MM.1S (cell line): ENCODE results near the gene SPATS1.
"Not testable (repeated sequence)": the region's sequence is repeated elsewhere in the genome, so short reads cannot be mapped to it uniquely, and the experiment has no call there.

Experiments
- DNase-seq: peaks from one replicate; pipeline ENCODE4 v3.0.0-alpha.2; 2015
- H2AFZ ChIP-seq: fragments of 300-600 bp; sonication (generic); 2 replicates; pipeline ENCODE4 v1.6.0; 2016; ENCODE audit warnings: antibody characterized with exemption, low read length
- H3F3A ChIP-seq: fragments of 300-600 bp; sonication (generic); 2 replicates; pipeline ENCODE4 v1.6.1; 2016; ENCODE audit warnings: mild to moderate bottlenecking, antibody characterized with exemption, low read length, moderate library complexity, mixed read lengths; ENCODE audit not compliant: insufficient read depth
- H3K27ac ChIP-seq: fragments of 300-600 bp; sonication (generic); 2 replicates; pipeline ENCODE4 v1.5.1; 2016; ENCODE audit warnings: mild to moderate bottlenecking, low read length
- H3K27me3 ChIP-seq: fragments of 300-600 bp; sonication (generic); replicated peaks from 2 replicates; pipeline ENCODE4 v1.6.0; 2016; ENCODE audit warnings: low read length; ENCODE audit not compliant: insufficient read depth
- H3K36me3 ChIP-seq: fragments of 300-600 bp; sonication (generic); replicated peaks from 2 replicates; pipeline ENCODE4 v1.6.1; 2016; ENCODE audit warnings: mild to moderate bottlenecking, low read length, mixed read lengths; ENCODE audit not compliant: insufficient read depth
- H3K4me1 ChIP-seq: fragments of 300-600 bp; sonication (generic); 2 replicates; pipeline ENCODE4 v1.6.1; 2016; ENCODE audit warnings: low read length, mixed read lengths
- H3K4me2 ChIP-seq: fragments of 300-600 bp; sonication (generic); 2 replicates; pipeline ENCODE4 v1.6.0; 2016; ENCODE audit warnings: low read depth, low read length
- H3K4me3 ChIP-seq: fragments of 300-600 bp; sonication (generic); 2 replicates; pipeline ENCODE4 v1.5.1; 2016; ENCODE audit warnings: low read length, mixed read lengths
- H3K79me2 ChIP-seq: fragments of 300-600 bp; sonication (generic); 2 replicates; pipeline ENCODE4 v1.6.1; 2016; ENCODE audit warnings: mixed run types, low read length, mixed read lengths
- H3K9ac ChIP-seq: fragments of 300-600 bp; sonication (generic); 2 replicates; pipeline ENCODE4 v1.6.1; 2016; ENCODE audit warnings: low read length, mixed read lengths
- H3K9me2 ChIP-seq: fragments of 300-600 bp; sonication (generic); replicated peaks from 2 replicates; pipeline ENCODE4 v1.6.1; 2016; ENCODE audit warnings: mild to moderate bottlenecking, low read length, mixed read lengths; ENCODE audit not compliant: insufficient read depth
- H3K9me3 ChIP-seq: fragments of 300-600 bp; sonication (generic); replicated peaks from 2 replicates; pipeline ENCODE4 v1.6.1; 2016; ENCODE audit warnings: mild to moderate bottlenecking, low read length, mixed read lengths; ENCODE audit not compliant: insufficient read depth
- H4K20me1 ChIP-seq: fragments of 300-600 bp; sonication (generic); 2 replicates; pipeline ENCODE4 v1.6.1; 2016; ENCODE audit warnings: mild to moderate bottlenecking, low read length, moderate library complexity, mixed read lengths; ENCODE audit not compliant: insufficient read depth
- CTCF ChIP-seq: fragments of 300-600 bp; sonication (generic); IDR thresholded peaks from 2 replicates; pipeline ENCODE4 v1.5.1; 2016; ENCODE audit warnings: antibody characterized with exemption, low read length, mixed read lengths
- EZH2 ChIP-seq: fragments of 300-600 bp; sonication (generic); optimal IDR thresholded peaks from 2 replicates; pipeline ENCODE3; 2017; ENCODE audit warnings: low read depth, mild to moderate bottlenecking, antibody characterized with exemption, low read length, mixed read lengths
- EZH2phosphoT487 ChIP-seq: fragments of 300-600 bp; sonication (generic); IDR thresholded peaks from 2 replicates; pipeline ENCODE4 v1.6.1; 2018; ENCODE audit warnings: antibody characterized with exemption, low read length

The SPATS1 gene

DNA sequence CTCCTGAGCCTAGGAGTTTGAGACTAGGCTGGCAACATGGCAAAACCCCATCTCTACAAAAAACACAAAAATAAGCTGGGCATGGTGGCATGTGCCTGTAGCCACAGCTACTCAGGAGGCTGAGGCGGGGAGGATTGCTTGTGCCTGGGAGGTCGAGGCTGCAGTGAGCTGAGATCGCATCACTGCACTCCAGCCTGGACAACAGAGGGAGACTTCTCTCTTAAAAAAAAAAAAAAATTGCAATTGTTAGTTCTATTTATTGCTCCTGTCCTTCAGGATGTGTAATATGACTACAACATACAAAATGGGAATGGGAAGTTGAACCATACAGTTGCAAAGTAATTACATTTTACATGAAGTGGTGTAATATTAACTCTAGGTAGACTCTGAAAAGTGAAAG, 21.2 kb upstream of the SPATS1 start:
- TF ChIP-seq CTCF: no peak
- no peak for TF ChIP-seq EZH2
- no peak for TF ChIP-seq EZH2phosphoT487
- 0 out of 2 replicates have a peak, but pooled peaks cover 8% of the 10 kb centered on the region for H3K27me3 ChIP-seq
- no peaks in the 10 kb centered on the region for H3K9me3 ChIP-seq

DNA sequence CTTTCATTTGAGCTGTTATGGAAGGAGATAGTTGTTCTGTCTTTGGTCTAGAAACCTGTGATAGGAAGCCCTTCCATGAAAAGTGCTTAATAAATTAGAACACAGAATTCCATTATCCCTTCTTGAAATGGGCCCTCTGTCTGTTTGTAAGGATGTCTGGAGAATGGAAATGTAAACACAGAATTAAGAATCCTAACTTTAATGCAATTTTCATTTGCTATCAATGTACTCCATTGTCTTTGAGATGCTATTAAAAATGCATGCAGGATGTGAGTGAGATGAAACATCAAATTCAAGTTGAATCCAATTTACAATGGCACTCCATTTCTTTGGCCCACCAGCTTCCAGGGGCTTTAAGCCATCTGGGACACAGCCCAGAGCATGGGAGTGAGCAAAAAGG, 15.4 kb upstream of the SPATS1 start:
- TF ChIP-seq EZH2: no peak
- no peak for TF ChIP-seq CTCF
- no peak for TF ChIP-seq EZH2phosphoT487
- Histone ChIP-seq H3K79me2 (no peaks in the 10 kb centered on the region), H4K20me1 (no peaks in the 10 kb centered on the region), H2AFZ (no peak overlapping the region), H3K4me2 (no peak overlapping the region), H3K4me1 (no peaks in the 10 kb centered on the region), H3F3A (no peaks in the 10 kb centered on the region), H3K36me3 (no peaks in the 10 kb centered on the region), H3K27me3 (0 out of 2 replicates have a peak, but pooled peaks cover 8% of the 10 kb centered on the region), H3K27ac (no peak overlapping the region), H3K9me3 (no peaks in the 10 kb centered on the region), H3K9ac (no peak overlapping the region), H3K4me3 (no peak overlapping the region), H3K9me2 (no peaks in the 10 kb centered on the region)
- no peak for DNase-seq

More for the DNA sequence above, 21.2 kb upstream of the SPATS1 start:
- no peak for DNase-seq
- no peaks in the 10 kb centered on the region for H4K20me1 ChIP-seq
- no peaks in the 10 kb centered on the region for H3K36me3 ChIP-seq
- no peak overlapping the region for H3K27ac ChIP-seq
- H2AFZ ChIP-seq: no peak overlapping the region
- H3K4me3 ChIP-seq: no peak overlapping the region
- no peaks in the 10 kb centered on the region for H3F3A ChIP-seq
- H3K9me2 ChIP-seq: no peaks in the 10 kb centered on the region
- no peak overlapping the region for H3K4me2 ChIP-seq
- no peaks in the 10 kb centered on the region for H3K79me2 ChIP-seq
- H3K4me1 ChIP-seq: no peaks in the 10 kb centered on the region
- H3K9ac ChIP-seq: no peak overlapping the region

- Histone ChIP-seq H3K9me2 (no peaks in the 10 kb centered on the region), H4K20me1 (no peaks in the 10 kb centered on the region), H2AFZ (no peak overlapping the region), H3F3A (no peaks in the 10 kb centered on the region), H3K36me3 (no peaks in the 10 kb centered on the region), H3K4me3 (no peak overlapping the region), H3K4me2 (no peak overlapping the region), H3K4me1 (no peaks in the 10 kb centered on the region), H3K79me2 (no peaks in the 10 kb centered on the region), H3K27me3 (0 out of 2 replicates have a peak, but pooled peaks cover 8% of the 10 kb centered on the region), H3K9ac (no peak overlapping the region), H3K27ac (no peak overlapping the region), H3K9me3 (no peaks in the 10 kb centered on the region)
- no peak for DNase-seq
- no peak for TF ChIP-seq EZH2
- no peak for TF ChIP-seq CTCF
- TF ChIP-seq EZH2phosphoT487: no peak
Observed at GRCh38 chr6:44327760-44328159, 14.7 kb upstream of the SPATS1 start.

DNA sequence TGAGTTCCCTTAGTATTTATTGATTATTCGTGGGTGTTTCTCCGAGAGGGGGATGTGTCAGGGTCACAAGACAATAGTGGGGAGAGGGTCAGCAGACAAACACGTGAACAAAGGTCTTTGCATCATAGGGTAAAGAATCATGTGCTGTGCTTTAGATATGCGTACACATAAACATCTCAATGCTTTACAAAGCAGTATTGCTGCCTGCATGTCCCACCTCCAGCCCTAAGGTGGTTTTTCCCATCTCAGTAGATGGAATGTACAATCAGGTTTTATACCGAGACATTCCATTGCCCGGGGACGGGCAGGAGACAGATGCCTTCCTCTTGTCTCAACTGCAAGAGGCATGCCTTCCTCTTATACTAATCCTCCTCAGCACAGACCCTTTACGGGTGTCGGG, 14.2 kb upstream of the SPATS1 start:
- H3K9me3 ChIP-seq, H2AFZ ChIP-seq, H3K9me2 ChIP-seq, H4K20me1 ChIP-seq, H3K4me3 ChIP-seq, H3K9ac ChIP-seq, H3F3A ChIP-seq, H3K27ac ChIP-seq, H3K36me3 ChIP-seq, H3K4me2 ChIP-seq, H3K27me3 ChIP-seq, H3K4me1 ChIP-seq, H3K79me2 ChIP-seq, DNase-seq: not testable (repeated sequence)
